ENCODE data around the gene CHST7.

GRCh38 chrX:46621572-46621971 lies 48.0 kb downstream of the CHST7 start:
- TF ChIP-seq CTCF (IDR thresholded peaks at IDR 0.05; ENCODE audit: insufficient read depth, low read length, poor library complexity, severe bottlenecking) (no peak), EZH2phosphoT487 (conservative IDR thresholded peaks at IDR 0.05; ENCODE audit: low read length) (no peak)

Measured in SU-DHL-6 (cell line).